Body of pancreas (tissue), 4 donors: ENCODE results near the gene CSNK1E. TPM values are rescaled to one million over a fixed set of nuclear protein-coding genes. Genes with fewer than 3 reads are reported as not detected.
"Not testable (repeated sequence)": the region's sequence is repeated elsewhere in the genome, so short reads cannot be mapped to it uniquely, and the experiment has no call there.

Source experiments
- ATAC-seq: fragments of 150-250 bp; one replicate; pipeline ENCODE4 v1.9.1; 2016
- DNase-seq, 4 donors: peaks; one replicate each; pipeline ENCODE4 v3.0.0-alpha.2; 2019
- H3K27ac ChIP-seq, 4 donors: fragments of 200-600 bp; sonication (generic); 1 replicate in 3 of 4; 2 replicates in 1 of 4; pipeline versions ENCODE4 v1.5.1 to v1.6.1; 2016 to 2019; ENCODE audit warnings: mild to moderate bottlenecking in 1 of 4, mixed read lengths in 1 of 4, moderate library complexity in 1 of 4
- H3K27me3 ChIP-seq, 2 donors: fragments of 200-600 bp; sonication (generic); one replicate each; pipeline ENCODE4 v1.6.0; 2016; ENCODE audit warnings: mild to moderate bottlenecking in 1 of 2
- H3K36me3 ChIP-seq, 2 donors: fragments of 200-600 bp; sonication (generic); replicated peaks in 1 of 2; 2 replicates each; pipeline ENCODE4 v1.5.1; 2016; ENCODE audit warnings: low read depth in 2 of 2; ENCODE audit not compliant: insufficient read depth in 1 of 2
- H3K4me1 ChIP-seq: fragments of 200-600 bp; sonication (generic); one replicate; pipeline ENCODE4 v1.6.0; 2016
- H3K4me3 ChIP-seq, 2 donors: fragments of 200-600 bp; sonication (generic); 1 replicate in 1 of 2; 2 replicates in 1 of 2; pipeline ENCODE4 v1.5.1; 2016 to 2019
- H3K9me3 ChIP-seq, 3 donors: fragments of 200-600 bp; sonication (generic); 1 replicate in 2 of 3; 2 replicates in 1 of 3; pipeline ENCODE4 v1.5.1; 2016
- POLR2A ChIP-seq, 3 donors: fragments of 450-650 bp; IDR thresholded peaks; one replicate each; pipeline ENCODE4 v1.6.1; 2016; ENCODE audit warnings: antibody characterized with exemption in 3 of 3, mild to moderate bottlenecking in 2 of 3
- WGBS, 2 donors: methylation state at CpG; one replicate each; pipeline ENCODE4 v1.1.5; 2017; 5-methylcytosine and 5-hydroxymethylcytosine counted together
- intact Hi-C: fragments of 100-400 bp; cut with DNase I; formaldehyde crosslinking; loops from one replicate; pipeline ENCODE4 v1.15.1; 2023
- total RNA-seq, 2 donors: library from RNA; depleted of rRNA; stranded (reverse); fragments of >200 nt; gene quantifications; one replicate each; pipeline ENCODE4 v1.1.0, GENCODE V29; 2016
- TF ChIP-seq, protein P1 (sequence below), 7 experiments: fragments of 450-650 bp in 4 of 7; fragments of 200-600 bp in 3 of 7; sonication (generic) in 3 of 7; IDR thresholded peaks; one replicate each; pipeline ENCODE4 v1.5.1; 2016 to 2019; ENCODE audit warnings: antibody characterized with exemption in 7 of 7

CSNK1E gene
- 100 to 1,000 TPM in 1 of 2 donors, 10 to 100 TPM in 1; 63.3 to 172 TPM for total RNA-seq

DNA sequence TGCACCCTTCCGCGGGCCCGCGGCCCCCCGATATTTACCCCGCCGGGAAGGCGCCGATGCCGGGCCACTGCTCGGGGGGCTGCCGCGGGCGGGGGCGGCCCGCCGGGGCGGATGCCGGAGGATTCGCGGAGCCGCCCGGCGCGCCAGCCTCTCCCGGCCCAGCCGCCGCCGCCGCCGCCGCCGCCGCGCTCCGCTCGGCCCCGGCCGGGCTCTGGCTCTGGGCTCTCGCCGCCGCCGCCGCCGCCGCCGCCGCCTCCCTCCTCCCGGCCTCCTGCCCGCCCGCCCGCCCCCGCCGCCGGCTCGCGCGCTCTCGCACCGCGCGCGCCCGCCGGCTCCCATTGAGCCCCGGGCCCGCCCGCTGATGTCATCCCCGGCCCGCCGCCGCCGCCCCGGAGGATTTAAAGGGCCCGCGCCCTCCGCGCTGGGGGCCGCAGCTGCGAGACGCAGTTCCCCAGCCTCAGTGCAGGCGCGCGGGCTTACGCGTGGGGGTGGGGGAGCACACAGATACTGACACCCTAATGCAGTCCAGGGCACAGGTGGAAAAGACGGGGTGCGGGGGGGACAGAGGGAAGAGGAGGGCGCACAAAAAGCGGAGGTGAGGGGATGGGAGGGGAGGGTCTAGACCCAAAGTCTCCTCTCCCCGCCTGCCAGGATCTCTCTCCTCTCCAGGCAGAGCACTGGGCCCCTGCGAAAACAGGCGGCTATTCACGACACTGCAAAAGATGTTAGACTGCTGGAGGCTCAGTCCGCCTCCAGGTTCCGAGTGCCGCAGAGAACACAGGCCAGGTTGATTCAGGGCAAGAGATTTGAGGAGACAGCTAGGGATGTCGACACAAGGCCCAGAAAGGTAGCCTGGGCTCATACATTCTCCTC, at the start of gene CSNK1E:
Gene CSNK1E, minus strand, starts transcription at position 312 of the 873 bp plus-strand sequence. CDS start 3,276 bp downstream, outside the sequence.
- Histone ChIP-seq H3K9me3 (no peaks in the 10 kb centered on the region), H3K4me1 (peaks cover 50% of the 10 kb centered on the region), H3K27ac (peak within 1 kb of the TSS; percentile 90 to 98 (median 96)), H3K27me3 (no peaks in the 10 kb centered on the region), H3K4me3 (peak within 1 kb of the TSS; percentile 26 to 61), H3K36me3 (no peaks in the 10 kb centered on the region)
- TF ChIP-seq POLR2A (IDR thresholded peaks at IDR 0.05), result peak in 1 of 3 donors; percentile 10
- TF ChIP-seq, protein P1, sequence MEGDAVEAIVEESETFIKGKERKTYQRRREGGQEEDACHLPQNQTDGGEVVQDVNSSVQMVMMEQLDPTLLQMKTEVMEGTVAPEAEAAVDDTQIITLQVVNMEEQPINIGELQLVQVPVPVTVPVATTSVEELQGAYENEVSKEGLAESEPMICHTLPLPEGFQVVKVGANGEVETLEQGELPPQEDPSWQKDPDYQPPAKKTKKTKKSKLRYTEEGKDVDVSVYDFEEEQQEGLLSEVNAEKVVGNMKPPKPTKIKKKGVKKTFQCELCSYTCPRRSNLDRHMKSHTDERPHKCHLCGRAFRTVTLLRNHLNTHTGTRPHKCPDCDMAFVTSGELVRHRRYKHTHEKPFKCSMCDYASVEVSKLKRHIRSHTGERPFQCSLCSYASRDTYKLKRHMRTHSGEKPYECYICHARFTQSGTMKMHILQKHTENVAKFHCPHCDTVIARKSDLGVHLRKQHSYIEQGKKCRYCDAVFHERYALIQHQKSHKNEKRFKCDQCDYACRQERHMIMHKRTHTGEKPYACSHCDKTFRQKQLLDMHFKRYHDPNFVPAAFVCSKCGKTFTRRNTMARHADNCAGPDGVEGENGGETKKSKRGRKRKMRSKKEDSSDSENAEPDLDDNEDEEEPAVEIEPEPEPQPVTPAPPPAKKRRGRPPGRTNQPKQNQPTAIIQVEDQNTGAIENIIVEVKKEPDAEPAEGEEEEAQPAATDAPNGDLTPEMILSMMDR (IDR thresholded peaks at IDR 0.05), result no peak
- 1 to 2% methylated on average over 10 to 60 of the region's 98 CpGs for WGBS, 2 donors
- peak; percentile 82 to 85 (median 84) for DNase-seq
- ATAC-seq, result peak; percentile 82
- intact Hi-C loops, result no loop called here

DNA sequence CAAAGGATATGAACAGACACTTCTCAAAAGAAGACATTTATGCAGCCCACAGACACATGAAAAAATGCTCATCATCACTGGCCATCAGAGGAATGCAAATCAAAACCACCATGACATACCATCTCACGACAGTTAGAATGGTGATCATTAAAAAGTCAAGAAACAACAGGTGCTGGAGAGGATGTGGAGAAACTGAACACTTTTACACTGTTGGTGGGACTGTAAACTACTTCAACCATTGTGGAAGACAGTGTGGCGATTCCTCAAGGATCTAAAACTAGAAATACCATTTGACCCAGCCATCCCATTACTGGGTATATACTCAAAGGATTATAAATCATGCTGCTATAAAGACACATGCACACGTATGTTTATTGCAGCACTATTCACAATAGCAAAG, 48.6 kb upstream of the CSNK1E start:
- H3K9me3 ChIP-seq, H3K4me1 ChIP-seq, H3K36me3 ChIP-seq, H3K4me3 ChIP-seq, DNase-seq, H3K27me3 ChIP-seq, ATAC-seq, H3K27ac ChIP-seq, intact Hi-C loops: not testable (repeated sequence)
- 89 to 100% methylated on average over 3 of the region's 3 CpGs for WGBS, 2 donors

DNA sequence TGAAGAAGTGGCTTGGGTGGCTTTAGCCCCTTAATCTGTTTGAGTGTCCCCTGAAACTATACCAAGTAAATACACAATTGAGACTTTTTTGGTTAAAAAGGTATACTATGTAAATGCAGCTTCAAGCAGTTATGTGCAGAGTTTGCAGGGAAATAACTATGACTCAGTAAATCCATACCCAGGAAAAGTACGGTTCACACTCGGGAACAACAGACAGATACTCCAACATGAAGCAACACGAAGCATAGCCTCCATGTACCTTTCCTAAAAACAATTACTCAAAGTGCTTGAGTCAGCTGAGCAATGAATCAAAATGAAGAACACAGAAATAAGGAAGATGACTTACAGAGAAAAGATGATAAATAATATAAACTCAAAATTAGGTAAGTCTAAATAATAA, 47.9 kb upstream of the CSNK1E start:
- H3K4me1 ChIP-seq, H3K36me3 ChIP-seq, H3K9me3 ChIP-seq, ATAC-seq, H3K4me3 ChIP-seq, DNase-seq, intact Hi-C loops, H3K27ac ChIP-seq, H3K27me3 ChIP-seq: not testable (repeated sequence)
- WGBS, 2 donors, result 89 to 90% methylated on average over 3 of the region's 3 CpGs

DNA sequence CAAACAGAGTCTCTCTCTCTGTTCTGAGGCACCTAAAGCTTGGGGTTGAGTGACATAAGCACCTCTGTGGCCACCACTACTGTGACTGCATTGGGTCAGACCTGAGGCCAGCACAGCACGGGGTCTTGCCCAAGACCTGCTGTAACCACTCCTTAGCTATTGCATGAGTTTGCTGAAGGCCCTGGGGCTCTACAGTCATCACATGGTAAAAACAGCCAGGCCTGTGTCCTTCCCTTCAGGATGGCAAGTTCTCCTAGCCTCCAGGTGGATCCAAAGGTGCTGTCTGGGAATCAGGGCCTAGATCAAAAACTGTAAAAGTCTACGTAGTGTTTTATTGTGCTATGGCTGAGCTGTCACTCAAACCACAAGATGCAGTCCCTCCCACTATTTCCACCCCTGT, 43.3 kb upstream of the CSNK1E start:
- DNase-seq, H3K27ac ChIP-seq, H3K4me1 ChIP-seq, H3K9me3 ChIP-seq, H3K4me3 ChIP-seq, ATAC-seq, intact Hi-C loops, H3K36me3 ChIP-seq, H3K27me3 ChIP-seq: not testable (repeated sequence)
- 94 to 100% methylated on average over 1 to 2 of the region's 2 CpGs for WGBS, 2 donors

DNA sequence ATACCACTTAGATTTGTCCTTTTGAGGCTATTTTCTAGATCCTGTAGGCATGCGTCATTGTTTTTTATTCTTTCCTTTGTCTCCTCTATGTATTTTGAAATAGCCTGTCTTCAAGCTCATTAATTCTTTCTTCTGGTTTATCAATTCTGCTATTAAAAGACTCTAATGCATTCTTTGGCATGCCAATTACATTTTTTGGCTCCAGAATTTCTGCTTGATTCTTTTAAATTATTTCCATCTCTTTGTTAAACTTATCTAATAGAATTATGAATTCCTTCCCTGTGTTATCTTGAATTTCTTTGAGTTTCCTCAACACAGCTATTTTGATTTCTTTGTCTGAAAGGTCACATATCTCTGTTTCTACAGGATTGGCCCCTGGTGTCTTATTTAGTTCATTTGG, 42.6 kb upstream of the CSNK1E start:
- H3K27me3 ChIP-seq, intact Hi-C loops, H3K9me3 ChIP-seq, ATAC-seq, DNase-seq, H3K27ac ChIP-seq, H3K36me3 ChIP-seq, H3K4me1 ChIP-seq, H3K4me3 ChIP-seq: not testable (repeated sequence)
- WGBS, 2 donors, result 100% methylated on average over 1 of the region's 1 CpG

DNA sequence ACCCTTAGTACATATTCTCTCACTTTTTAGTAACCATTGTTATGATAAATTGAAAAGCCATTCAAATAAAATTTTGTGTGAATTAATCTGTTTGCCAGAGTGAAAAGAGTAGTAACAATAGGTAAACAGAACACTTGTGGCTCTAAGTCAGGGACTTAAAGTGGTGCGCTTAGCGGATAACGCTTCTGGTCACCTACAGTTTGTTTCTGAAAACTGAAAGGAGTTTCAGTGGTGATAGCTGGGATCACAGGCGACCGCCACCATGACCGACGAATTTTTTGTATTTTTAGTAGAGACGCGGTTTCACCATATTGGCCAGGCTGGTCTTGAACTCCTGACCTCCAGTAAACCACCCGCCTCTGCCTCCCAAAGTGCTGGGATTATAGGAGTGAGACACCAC, 40.7 kb upstream of the CSNK1E start:
- ATAC-seq, H3K4me1 ChIP-seq, intact Hi-C loops, H3K4me3 ChIP-seq, H3K9me3 ChIP-seq, H3K36me3 ChIP-seq, H3K27me3 ChIP-seq, DNase-seq, H3K27ac ChIP-seq: not testable (repeated sequence)
- 86 to 89% methylated on average over 10 of the region's 10 CpGs for WGBS, 2 donors

DNA sequence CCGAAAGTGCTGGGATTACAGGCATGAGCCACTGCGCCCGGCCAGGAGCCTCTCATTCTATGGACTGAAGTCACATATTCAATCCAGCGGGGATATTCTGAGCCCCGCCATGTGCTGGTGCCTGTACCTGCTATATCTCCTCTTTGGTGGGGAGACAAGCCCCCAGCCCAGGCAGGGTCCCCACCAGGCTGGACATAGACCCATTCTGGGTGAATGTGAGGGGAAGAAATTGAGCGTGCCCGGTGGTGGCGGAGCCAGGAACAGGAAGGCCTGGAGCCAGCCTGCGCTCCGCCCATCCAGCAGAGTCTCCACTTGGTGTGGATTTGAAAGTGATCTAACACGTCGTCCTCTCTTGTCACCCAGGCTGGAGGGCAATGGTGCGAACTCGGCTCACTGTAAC, 38.0 kb upstream of the CSNK1E start:
- Histone ChIP-seq H3K27ac (no peak overlapping the region), H3K4me3 (no peak overlapping the region), H3K36me3 (no peaks in the 10 kb centered on the region), H3K4me1 (peaks cover 8% of the 10 kb centered on the region), H3K9me3 (no peaks in the 10 kb centered on the region), H3K27me3 (no peaks in the 10 kb centered on the region)
- TF ChIP-seq, protein P1 (IDR thresholded peaks at IDR 0.05), result no peak
- no peak for TF ChIP-seq POLR2A (IDR thresholded peaks at IDR 0.05)
- 96 to 97% methylated on average over 14 of the region's 14 CpGs for WGBS, 2 donors
- ATAC-seq (no peak), DNase-seq (no peak)
- intact Hi-C loops, result no loop called here
